SK-N-SH treated with all-trans-retinoic acid at 6 μM for 48 hours (cell line): ENCODE measurements around the gene CCDC190.

Source experiments
- ATAC-seq: fragments of 200-7000 bp; cut with Tn5 transposase; 3 replicates; pipeline ENCODE4 v1.9.1; 2020; ENCODE audit warnings: mild to moderate bottlenecking, moderate library complexity
- ARNTL ChIP-seq: fragments of 450-650 bp; formaldehyde crosslinking; IDR thresholded peaks from 2 replicates; pipeline ENCODE4 v1.5.0; 2020; ENCODE audit warnings: low read depth, mild to moderate bottlenecking, moderate library complexity, borderline replicate concordance
- BACH2 ChIP-seq: fragments of 250-450 bp; sonication (Bioruptor Pico); IDR thresholded peaks from 2 replicates; pipeline ENCODE4 v1.9.0; 2021; ENCODE audit warnings: mild to moderate bottlenecking, borderline replicate concordance
- CREB5 ChIP-seq: fragments of 250-450 bp; sonication (Bioruptor Pico); IDR thresholded peaks from 2 replicates; pipeline ENCODE4 v1.5.1; 2020; ENCODE audit warnings: low read depth, mild to moderate bottlenecking, moderate library complexity
- CSDC2 ChIP-seq: fragments of 250-450 bp; sonication (Bioruptor Pico); IDR thresholded peaks from 2 replicates; pipeline ENCODE4 v1.5.0; 2020; ENCODE audit warnings: mild to moderate bottlenecking, moderate library complexity
- ESRRG ChIP-seq: fragments of 250-450 bp; sonication (Bioruptor Pico); IDR thresholded peaks from 2 replicates; pipeline ENCODE4 v1.6.1; 2021; ENCODE audit warnings: mild to moderate bottlenecking
- GLIS3 ChIP-seq: fragments of 250-450 bp; sonication (Bioruptor Pico); IDR thresholded peaks from 2 replicates; pipeline ENCODE4 v1.5.0; 2020; ENCODE audit warnings: mild to moderate bottlenecking, moderate library complexity
- ISL1 ChIP-seq: fragments of 250-450 bp; sonication (Bioruptor Pico); IDR thresholded peaks from 2 replicates; pipeline ENCODE4 v2.1.2; 2022; ENCODE audit warnings: mild to moderate bottlenecking, moderate library complexity
- OSR1 ChIP-seq: fragments of 250-450 bp; sonication (Bioruptor Pico); IDR thresholded peaks from 2 replicates; pipeline ENCODE4 v1.8.0; 2022; ENCODE audit warnings: moderate library complexity, mild to moderate bottlenecking, inconsistent platforms
- PPARA ChIP-seq: fragments of 250-450 bp; sonication (Bioruptor Pico); IDR thresholded peaks from 2 replicates; pipeline ENCODE4 v1.5.0; 2020; ENCODE audit warnings: mild to moderate bottlenecking, borderline replicate concordance
- RARB ChIP-seq: fragments of 250-450 bp; sonication (Bioruptor Pico); IDR thresholded peaks from 2 replicates; pipeline ENCODE4 v1.8.0; 2021; ENCODE audit warnings: mild to moderate bottlenecking, moderate library complexity
- SNAI2 ChIP-seq: fragments of 250-450 bp; sonication (Bioruptor Pico); IDR thresholded peaks from 2 replicates; pipeline ENCODE4 v1.5.0; 2020; ENCODE audit warnings: mild to moderate bottlenecking, moderate library complexity
- TOX ChIP-seq: fragments of 250-450 bp; sonication (Bioruptor Pico); IDR thresholded peaks from 2 replicates; pipeline ENCODE4 v1.8.0; 2021; ENCODE audit warnings: mild to moderate bottlenecking, moderate library complexity, borderline replicate concordance
- TSHZ2 ChIP-seq: fragments of 250-450 bp; sonication (Bioruptor Pico); IDR thresholded peaks from 2 replicates; pipeline ENCODE4 v1.5.0; 2020; ENCODE audit warnings: mild to moderate bottlenecking, moderate library complexity
- ZFP3 ChIP-seq: fragments of 250-450 bp; sonication (Bioruptor Pico); IDR thresholded peaks from 2 replicates; pipeline ENCODE4 v1.5.0; 2020; ENCODE audit warnings: mild to moderate bottlenecking, moderate library complexity
- ZFP30 ChIP-seq: fragments of 450-650 bp; formaldehyde crosslinking; IDR thresholded peaks from 2 replicates; pipeline ENCODE4 v1.5.0; 2022; ENCODE audit warnings: mild to moderate bottlenecking, moderate library complexity
- ZNF565 ChIP-seq: fragments of 450-650 bp; formaldehyde crosslinking; conservative IDR thresholded peaks from 2 replicates; pipeline ENCODE4 v1.5.0; 2020; ENCODE audit warnings: low read depth, mild to moderate bottlenecking, moderate library complexity
- ZNF8 ChIP-seq: fragments of 450-650 bp; formaldehyde crosslinking; IDR thresholded peaks from 2 replicates; pipeline ENCODE4 v1.5.0; 2020; ENCODE audit warnings: mild to moderate bottlenecking, moderate library complexity
- TF ChIP-seq, protein P1 (sequence below): fragments of 250-450 bp; sonication (Bioruptor Pico); IDR thresholded peaks from 2 replicates; pipeline ENCODE4 v1.8.0; 2021; ENCODE audit warnings: low read depth, mild to moderate bottlenecking, moderate library complexity, borderline replicate concordance
- TF ChIP-seq, protein P2 (sequence below): fragments of 250-450 bp; sonication (Bioruptor Pico); IDR thresholded peaks from 2 replicates; pipeline ENCODE4 v1.8.0; 2020; ENCODE audit warnings: mild to moderate bottlenecking, moderate library complexity, borderline replicate concordance
- TF ChIP-seq, protein P3 (sequence below): fragments of 250-450 bp; sonication (Bioruptor Pico); IDR thresholded peaks from 2 replicates; pipeline ENCODE4 v1.5.1; 2021; ENCODE audit warnings: mild to moderate bottlenecking, moderate library complexity

Gene CCDC190

GRCh38 chr1:162861101-162861500 is at the start of gene CCDC190:
TSS of gene CCDC190 (minus strand) at chr1:162861175. CDS start at chr1:162859646, 1,529 bp downstream.
- ATAC-seq = peak; percentile 24; the same call in 1 of the 3 replicates
- no peak for TF ChIP-seq RARB
- no peak for TF ChIP-seq OSR1 (CRISPR knock-in tag)
- TF ChIP-seq ZFP30 (CRISPR knock-in tag) = no peak
- TF ChIP-seq PPARA (CRISPR knock-in tag) = no peak
- TF ChIP-seq, all 23 proteins: peak for 0

- TF ChIP-seq BACH2 (CRISPR knock-in tag) (no peak), GLIS3 (CRISPR knock-in tag) (no peak), ZNF565 (CRISPR knock-in tag) (no peak), ZFP3 (CRISPR knock-in tag) (no peak), ZFP30 (CRISPR knock-in tag) (no peak), TOX (no peak), ESRRG (CRISPR knock-in tag) (no peak), ISL1 (CRISPR knock-in tag) (no peak), ARNTL (CRISPR knock-in tag) (no peak), ZNF8 (no peak), OSR1 (CRISPR knock-in tag) (no peak), SNAI2 (CRISPR knock-in tag) (no peak)
- TF ChIP-seq, protein P1, sequence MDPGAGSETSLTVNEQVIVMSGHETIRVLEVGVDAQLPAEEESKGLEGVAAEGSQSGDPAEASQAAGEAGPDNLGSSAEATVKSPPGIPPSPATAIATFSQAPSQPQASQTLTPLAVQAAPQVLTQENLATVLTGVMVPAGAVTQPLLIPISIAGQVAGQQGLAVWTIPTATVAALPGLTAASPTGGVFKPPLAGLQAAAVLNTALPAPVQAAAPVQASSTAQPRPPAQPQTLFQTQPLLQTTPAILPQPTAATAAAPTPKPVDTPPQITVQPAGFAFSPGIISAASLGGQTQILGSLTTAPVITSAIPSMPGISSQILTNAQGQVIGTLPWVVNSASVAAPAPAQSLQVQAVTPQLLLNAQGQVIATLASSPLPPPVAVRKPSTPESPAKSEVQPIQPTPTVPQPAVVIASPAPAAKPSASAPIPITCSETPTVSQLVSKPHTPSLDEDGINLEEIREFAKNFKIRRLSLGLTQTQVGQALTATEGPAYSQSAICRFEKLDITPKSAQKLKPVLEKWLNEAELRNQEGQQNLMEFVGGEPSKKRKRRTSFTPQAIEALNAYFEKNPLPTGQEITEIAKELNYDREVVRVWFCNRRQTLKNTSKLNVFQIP (CRISPR knock-in tag) = no peak
- no peak for ATAC-seq
Observed at GRCh38 chr1:162910161-162910560, 49.2 kb upstream of the CCDC190 start.

DNA sequence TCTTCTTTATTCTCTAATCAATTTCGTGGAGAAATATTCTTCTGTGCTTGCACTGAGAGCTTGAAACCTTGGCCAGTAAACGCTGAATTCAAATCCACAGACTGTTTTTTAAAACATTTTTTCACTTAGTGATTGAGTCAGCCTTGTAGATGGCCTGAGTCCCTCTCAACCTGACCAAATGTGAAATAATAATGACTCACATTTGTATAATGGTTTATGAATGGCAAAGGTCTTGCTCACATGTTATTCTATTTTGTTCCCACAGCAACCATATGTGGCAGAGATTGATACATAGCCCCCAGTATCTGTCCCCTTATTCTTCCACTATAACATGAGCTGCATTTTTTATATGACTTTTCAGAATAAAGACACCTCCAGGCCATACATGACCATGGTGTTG is 47.8 kb upstream of the CCDC190 start:
- ATAC-seq = peak; percentile 64
- no peak for TF ChIP-seq CREB5 (CRISPR knock-in tag)
- TF ChIP-seq, protein P2, sequence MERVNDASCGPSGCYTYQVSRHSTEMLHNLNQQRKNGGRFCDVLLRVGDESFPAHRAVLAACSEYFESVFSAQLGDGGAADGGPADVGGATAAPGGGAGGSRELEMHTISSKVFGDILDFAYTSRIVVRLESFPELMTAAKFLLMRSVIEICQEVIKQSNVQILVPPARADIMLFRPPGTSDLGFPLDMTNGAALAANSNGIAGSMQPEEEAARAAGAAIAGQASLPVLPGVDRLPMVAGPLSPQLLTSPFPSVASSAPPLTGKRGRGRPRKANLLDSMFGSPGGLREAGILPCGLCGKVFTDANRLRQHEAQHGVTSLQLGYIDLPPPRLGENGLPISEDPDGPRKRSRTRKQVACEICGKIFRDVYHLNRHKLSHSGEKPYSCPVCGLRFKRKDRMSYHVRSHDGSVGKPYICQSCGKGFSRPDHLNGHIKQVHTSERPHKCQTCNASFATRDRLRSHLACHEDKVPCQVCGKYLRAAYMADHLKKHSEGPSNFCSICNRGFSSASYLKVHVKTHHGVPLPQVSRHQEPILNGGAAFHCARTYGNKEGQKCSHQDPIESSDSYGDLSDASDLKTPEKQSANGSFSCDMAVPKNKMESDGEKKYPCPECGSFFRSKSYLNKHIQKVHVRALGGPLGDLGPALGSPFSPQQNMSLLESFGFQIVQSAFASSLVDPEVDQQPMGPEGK (CRISPR knock-in tag) = peak; percentile 17; the same call in 1 of the 2 replicates

- no peak for TF ChIP-seq ISL1 (CRISPR knock-in tag)
- no peak for TF ChIP-seq GLIS3 (CRISPR knock-in tag)
- no peak for TF ChIP-seq ARNTL (CRISPR knock-in tag)
- no peak for TF ChIP-seq ESRRG (CRISPR knock-in tag)
- TF ChIP-seq PPARA (CRISPR knock-in tag) = no peak
- no peak for TF ChIP-seq BACH2 (CRISPR knock-in tag)
- TF ChIP-seq TSHZ2 (CRISPR knock-in tag) = no peak
- TF ChIP-seq TOX = no peak
- no peak for TF ChIP-seq CSDC2 (CRISPR knock-in tag)
- ATAC-seq = no peak
Observed at GRCh38 chr1:162908236-162908635, 47.3 kb upstream of the CCDC190 start.

GRCh38 chr1:162906485-162906884 is 45.5 kb upstream of the CCDC190 start:
- no peak for ATAC-seq
- TF ChIP-seq TSHZ2 (CRISPR knock-in tag) (no peak), ZNF8 (no peak), CSDC2 (CRISPR knock-in tag) (no peak), PPARA (CRISPR knock-in tag) (no peak), ZFP30 (CRISPR knock-in tag) (no peak)
- TF ChIP-seq, protein P1 (CRISPR knock-in tag) = no peak
- TF ChIP-seq, protein P3, sequence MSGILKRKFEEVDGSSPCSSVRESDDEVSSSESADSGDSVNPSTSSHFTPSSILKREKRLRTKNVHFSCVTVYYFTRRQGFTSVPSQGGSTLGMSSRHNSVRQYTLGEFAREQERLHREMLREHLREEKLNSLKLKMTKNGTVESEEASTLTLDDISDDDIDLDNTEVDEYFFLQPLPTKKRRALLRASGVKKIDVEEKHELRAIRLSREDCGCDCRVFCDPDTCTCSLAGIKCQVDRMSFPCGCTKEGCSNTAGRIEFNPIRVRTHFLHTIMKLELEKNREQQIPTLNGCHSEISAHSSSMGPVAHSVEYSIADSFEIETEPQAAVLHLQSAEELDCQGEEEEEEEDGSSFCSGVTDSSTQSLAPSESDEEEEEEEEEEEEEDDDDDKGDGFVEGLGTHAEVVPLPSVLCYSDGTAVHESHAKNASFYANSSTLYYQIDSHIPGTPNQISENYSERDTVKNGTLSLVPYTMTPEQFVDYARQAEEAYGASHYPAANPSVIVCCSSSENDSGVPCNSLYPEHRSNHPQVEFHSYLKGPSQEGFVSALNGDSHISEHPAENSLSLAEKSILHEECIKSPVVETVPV (CRISPR knock-in tag) = no peak
